Measurements from ENCODE around the gene TMEM236.

TMEM236 gene

DNA sequence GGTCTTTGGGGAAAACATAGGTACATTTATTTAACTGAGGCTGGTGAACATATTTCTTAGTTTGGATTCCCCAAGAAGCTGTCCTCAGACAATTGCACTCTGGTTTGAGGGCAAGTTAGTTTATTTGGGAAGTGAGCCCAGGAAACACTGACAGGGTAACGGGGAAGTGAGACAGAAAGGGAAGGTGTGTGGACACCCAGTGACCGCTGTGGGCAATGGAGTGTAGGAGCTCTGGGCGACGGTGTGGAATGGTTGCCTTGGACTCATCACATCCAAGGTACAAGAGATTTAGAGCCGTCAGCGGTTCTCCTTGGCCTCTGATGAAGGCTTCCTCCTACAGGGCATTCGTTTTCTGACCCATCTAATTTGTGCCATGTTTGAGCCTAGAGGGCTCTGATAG, 64.2 kb downstream of the TMEM236 start:
- in situ Hi-C loops (cut with MboI; ENCODE audit: low sequenced_read_pairs): no loop called here

DNA sequence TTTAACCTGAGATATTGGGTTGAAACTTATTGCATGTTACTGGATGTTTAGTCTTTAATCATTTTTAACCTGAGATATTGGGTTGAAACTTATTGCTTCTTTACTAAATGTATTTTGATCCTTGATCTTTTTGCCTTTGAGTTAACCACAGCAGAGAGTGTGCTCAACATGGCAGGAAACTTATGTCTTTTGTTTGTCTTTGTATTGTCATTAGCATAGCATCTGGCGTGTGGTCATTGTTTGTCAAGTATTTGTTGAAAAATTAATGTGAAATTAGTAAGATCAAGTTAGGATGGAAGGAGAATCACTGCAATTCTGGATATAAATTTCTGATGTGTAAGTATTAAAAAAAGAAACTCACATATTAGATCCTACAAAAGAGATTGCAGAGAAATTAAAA, 65.3 kb downstream of the TMEM236 start:
- in situ Hi-C loops (cut with MboI; ENCODE audit: low sequenced_read_pairs): no loop called here

DNA sequence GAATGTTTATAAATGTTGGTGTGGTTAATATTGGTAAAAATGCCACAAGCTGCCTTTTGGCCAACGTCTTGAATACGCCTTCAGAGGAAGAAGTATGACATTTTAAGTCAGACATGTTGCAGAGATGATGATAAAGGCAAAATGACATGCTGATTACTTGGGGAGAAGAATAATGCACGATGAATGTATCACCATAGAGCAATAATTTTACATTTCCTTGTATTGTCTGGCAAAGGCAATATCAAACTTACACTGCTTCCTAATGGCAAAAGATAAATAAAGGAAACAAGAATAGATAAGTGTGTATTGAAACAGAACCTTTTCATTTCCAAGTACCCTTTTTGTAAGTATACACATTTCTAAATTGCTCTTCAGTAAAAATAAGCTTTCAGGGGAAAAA, 65.8 kb downstream of the TMEM236 start:
- in situ Hi-C loops (cut with MboI; ENCODE audit: low sequenced_read_pairs): no loop called here

DNA sequence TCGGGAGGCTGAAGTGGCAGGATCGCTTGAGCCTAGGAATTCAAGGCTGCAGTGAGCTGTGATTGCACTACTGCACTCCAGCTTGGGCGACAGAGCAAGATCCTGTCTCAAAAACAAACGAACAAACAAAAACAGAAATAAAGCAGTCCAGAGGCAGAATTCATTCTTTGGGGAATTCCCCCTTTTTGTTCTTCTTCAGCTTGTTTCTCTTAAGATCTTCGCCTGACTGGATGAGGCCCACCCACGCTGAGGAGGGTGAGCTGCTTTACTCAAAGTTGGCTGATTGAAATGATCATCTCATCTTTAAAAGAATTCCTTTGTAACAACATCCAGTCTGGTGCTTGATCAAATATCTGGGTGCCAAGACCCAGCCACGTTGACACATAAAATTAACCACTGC, 67.8 kb downstream of the TMEM236 start:
- in situ Hi-C loops (cut with MboI; ENCODE audit: low sequenced_read_pairs): no loop called here

DNA sequence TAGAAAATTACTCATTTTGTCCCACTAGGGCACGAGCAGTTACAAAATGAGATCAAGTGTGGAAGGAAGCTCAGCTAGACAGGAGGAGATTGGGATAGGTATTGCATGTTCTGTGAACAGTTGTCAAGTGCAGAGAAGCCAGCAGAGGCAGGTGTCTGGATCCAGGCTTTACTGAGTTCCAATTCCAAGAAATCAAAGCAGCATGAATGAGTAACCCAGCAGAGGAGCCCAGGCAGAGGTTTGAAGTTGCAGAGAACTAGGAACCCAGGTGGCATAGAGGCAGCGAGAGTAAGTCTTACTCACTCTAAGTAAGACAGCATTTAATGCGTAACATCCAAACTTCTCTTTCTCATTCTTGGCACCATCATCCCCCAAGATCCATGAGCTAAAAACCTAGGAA, 68.9 kb downstream of the TMEM236 start:
- in situ Hi-C loops (cut with MboI; ENCODE audit: low sequenced_read_pairs): no loop called here

DNA sequence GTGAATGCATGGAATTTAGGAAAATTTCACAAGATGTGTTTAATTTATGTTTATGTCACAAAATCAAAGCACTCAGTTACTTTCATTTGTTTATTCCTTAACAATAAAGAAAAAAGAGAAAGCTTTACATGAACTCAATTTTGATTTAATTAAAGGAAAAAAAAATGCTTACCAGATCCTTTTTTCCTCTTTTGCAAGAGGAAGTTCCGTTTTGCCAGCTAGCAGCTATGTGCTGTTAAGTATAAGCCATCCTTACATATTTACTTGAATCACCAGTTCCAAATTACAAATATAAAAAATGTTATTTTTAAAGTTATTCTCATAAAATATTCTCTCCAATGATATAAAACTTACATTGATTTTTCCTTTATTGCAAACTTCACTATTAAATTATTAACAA, 69.9 kb downstream of the TMEM236 start:
- in situ Hi-C loops (cut with MboI; ENCODE audit: low sequenced_read_pairs): no loop called here

DNA sequence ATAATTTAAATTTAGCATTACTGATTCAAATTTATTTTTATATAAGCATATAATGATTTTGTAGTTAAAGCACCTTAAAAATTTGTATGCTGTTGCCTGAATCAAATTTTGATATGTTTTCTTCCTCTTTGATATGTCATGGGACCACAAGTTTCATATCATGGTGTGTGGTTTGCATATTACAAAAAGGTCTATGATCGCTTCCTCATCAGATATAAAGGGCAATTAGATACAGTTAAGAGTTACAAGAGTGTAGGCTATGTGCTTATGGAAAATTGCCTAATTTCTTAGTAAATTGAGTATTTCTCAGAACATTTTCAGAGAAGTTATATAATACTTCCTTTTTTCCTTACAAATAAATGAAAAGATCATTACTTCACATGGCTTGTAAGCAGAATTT, 79.3 kb downstream of the TMEM236 start:
- in situ Hi-C loops (cut with MboI; ENCODE audit: low sequenced_read_pairs): no loop called here

DNA sequence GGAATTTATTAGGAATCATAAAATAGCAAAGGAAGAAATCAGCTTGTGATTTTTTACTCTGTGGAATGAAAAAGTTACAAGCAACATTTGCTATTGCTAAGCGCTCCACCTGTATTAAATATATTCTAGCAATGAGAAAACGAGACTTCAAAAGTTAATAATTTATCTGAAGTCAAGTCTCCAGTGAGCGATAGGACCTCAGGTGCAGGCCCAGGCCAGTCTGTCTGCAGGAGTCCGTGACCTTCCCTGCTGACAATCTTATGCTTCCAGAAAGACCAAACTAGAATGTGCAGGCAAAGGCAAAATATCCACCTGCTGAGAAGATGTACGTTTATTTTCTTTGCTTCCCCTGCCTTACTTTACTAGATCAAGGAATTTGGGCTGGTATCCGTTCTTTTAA, 79.9 kb downstream of the TMEM236 start:
- in situ Hi-C loops (cut with MboI; ENCODE audit: low sequenced_read_pairs): no loop called here

DNA sequence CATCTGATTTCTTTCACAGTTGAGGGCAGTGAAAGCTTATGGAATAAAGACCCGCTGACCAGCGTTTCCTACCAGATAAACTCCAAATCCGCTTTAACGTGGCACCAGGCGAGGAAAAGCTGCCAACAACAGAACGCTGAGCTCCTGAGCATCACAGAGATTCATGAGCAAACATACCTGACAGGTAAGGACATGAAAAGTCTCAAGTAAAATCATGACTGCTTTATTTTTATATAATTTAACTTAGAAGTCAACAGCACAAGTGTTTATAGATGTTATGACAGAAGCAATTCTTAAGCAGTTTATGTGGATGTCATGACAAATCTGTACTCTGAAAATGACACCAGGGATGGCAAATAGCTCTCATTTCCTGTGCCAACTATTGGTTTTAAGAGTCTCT, 81.7 kb downstream of the TMEM236 start:
- in situ Hi-C loops (cut with MboI; ENCODE audit: low sequenced_read_pairs): no loop called here

DNA sequence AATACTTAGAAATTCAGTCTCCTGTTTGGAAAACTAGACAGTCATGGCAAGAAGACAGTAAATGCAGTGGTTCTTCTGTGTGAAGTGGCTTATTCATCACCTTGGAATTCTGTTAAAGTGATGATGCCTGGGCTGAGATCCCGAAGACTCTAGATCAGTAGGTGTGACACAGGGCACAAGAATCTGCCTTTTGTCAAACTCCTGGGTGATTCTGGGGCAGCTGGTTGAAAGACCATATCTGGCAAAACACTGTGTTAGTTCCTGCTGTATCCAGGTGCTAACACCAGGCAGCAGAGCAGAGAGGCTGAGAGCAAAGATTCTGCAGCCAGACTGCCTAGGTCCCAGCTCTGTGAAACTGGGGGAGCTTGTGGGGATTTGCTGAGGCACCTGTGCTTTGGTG, 83.7 kb downstream of the TMEM236 start:
- in situ Hi-C loops (cut with MboI; ENCODE audit: low sequenced_read_pairs): no loop called here

DNA sequence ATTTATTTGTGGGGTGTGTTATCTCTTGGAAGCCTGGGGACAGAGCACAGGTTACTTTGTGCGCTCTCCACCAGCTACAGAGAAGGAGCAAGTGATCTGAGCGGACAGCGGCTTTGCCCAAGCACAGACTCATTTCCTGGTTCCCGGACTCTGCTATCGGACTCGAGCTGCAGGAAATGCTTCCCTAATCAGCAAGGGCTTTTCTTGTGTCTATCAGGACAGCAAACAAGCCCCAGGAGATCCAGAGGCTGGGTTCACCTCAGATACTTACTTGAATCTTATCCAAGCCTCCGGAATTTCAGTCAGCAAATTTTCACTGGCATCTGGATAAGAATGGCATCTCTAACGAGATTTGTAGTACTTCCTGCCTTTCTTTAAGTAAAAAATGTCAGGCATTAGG, 84.9 kb downstream of the TMEM236 start:
- in situ Hi-C loops (cut with MboI; ENCODE audit: low sequenced_read_pairs): no loop called here

DNA sequence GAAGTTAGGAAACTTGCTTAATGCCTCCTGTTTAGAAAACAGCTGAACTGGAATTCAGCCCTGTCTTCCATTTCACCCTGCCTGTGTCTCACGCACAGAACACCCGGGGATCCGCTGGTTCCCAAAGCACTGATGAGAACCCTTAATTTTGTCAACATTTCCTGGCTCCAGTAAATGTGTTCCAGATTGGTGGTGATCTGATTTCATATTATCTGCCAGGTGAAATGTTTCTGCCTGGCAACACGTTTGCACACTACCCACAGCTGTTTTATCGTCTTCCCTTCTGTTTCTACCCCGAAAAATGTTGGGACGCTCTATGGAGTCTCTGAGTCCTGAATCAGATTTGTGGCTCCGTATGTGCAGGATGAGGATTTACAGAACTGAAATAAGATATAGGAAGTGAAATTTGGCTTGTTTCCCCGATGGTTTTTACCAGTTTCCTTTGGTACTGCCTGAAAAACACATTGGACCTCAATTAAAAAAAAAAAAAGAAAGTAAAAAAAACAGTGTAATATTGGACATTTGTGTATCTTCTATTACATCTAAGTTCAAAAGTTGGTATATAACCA, 86.2 kb downstream of the TMEM236 start:
- in situ Hi-C loops (cut with MboI; ENCODE audit: low sequenced_read_pairs): no loop called here

DNA sequence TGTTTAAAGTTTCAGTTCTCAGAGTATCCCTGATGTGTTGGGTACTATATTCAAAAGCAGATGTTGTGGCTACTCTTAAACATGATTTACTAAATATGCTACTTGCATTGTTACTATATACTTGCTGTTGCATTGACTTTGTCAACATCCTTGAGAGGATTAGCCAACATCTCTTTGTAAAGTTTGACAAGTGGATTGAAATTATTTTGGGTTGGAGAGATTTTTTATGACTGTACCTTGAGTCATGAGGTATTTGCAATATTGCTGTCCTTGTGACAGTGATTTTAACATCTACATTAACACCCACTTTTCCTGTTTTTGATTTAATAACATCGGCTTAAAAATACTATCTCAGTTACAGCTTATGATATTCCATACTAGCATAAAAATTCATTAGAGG, 89.0 kb downstream of the TMEM236 start:
- in situ Hi-C loops (cut with MboI; ENCODE audit: low sequenced_read_pairs): no loop called here

DNA sequence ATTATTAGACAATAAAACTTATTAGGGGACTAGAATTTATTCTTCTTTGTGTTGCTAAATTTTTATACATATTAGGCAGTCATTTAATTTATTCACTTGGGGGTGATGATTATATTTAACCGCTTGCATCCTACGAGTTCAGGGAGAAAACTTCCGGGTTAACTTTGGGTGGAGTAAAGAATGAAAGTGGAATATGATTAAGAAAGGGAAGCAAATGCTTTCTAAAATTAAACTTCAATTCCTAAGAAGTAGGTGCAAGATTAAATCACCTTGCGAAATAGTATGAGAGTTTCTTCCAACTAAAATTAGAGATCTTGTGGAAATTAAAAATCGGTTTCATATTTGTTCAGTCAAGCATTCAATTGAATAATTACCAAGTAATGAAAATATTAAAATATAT, 90.6 kb downstream of the TMEM236 start:
- in situ Hi-C loops (cut with MboI; ENCODE audit: low sequenced_read_pairs): no loop called here

DNA sequence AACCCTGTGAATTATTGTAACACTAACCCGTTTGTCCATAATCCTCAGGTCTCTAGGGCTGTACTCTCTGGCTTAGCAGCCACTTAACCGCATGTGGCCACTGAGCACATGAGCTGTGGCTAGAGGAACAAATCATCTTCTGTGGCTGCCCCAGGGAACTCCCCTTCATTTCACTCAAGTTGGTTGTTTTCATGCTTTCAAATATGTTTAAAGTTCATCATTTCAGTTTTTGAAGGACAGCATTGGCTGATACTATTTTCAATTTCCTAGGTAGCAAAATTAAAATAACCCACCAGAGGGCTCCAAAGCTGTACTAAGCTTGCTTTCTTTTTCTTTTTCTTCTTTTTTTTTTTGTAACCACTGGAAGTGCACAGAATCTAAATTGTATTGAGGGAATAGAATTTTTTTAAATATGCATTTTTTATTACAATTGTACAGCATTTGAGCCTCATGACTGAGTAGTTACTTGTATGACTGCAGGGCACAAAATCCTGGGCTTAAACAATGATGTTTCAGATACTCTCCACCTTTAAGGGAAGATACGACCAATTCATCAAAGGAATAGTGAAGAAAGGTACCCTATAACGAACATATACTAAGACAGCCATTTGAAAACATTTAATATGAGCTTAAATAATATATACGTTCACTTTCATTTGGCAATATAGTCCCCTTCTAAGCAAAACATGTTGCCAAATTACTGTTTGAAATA, 95.7 kb downstream of the TMEM236 start:
- in situ Hi-C loops (cut with MboI; ENCODE audit: low sequenced_read_pairs): no loop called here

DNA sequence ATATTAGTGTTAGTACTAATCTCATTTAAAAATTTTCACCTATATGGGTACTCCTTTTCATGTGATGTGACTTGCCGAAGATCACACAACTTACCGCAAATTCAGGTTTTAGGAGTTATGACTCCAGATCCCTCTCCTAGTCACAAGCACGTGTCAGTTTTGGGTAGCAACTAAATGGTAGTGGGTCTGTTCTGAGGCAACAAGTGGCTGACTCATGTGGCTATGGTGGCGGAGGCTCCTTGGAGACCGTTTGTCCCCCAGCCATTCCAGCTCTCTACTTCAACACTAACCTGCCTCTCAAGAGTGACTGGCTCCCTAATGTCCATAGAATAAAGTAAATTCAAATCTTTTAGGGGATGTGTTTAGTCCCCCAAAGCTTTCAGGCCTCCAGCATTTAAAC, 96.6 kb downstream of the TMEM236 start:
- in situ Hi-C loops (cut with MboI; ENCODE audit: low sequenced_read_pairs): no loop called here
